Calu3 (cell line): ENCODE data around the gene AHNAK2. TPM values are rescaled to one million over a fixed set of nuclear protein-coding genes. Genes with fewer than 3 reads are reported as not detected.

Source experiments
- BruUV-seq: library from RNA; stranded (reverse); fragments of 400-500 nt; replicated peaks from 2 replicates; lab custom pipeline; 2021; lab: Mats Ljungman, UMichigan
- CTCF ChIA-PET: fragments of 300-600 bp; sonication (Branson Sonifier 250); formaldehyde crosslinking; loops from one replicate; lab custom pipeline; 2022; ENCODE audit warnings: antibody characterized with exemption; lab: Charles Lee
- DNase-seq: peaks from one replicate; pipeline ENCODE4 v3.0.0; 2022
- H3K27ac Mint-ChIP-seq: one replicate; pipeline ENCODE4 v1.8.0; 2022; ENCODE audit warnings: mixed read lengths; ENCODE audit not compliant: unreplicated experiment
- H3K27me3 Mint-ChIP-seq: one replicate; pipeline ENCODE4 v1.8.0; 2022; ENCODE audit warnings: mixed read lengths; ENCODE audit not compliant: unreplicated experiment
- H3K36me3 Mint-ChIP-seq: one replicate; pipeline ENCODE4 v1.8.0; 2022; ENCODE audit warnings: mild to moderate bottlenecking, moderate library complexity, mixed read lengths; ENCODE audit not compliant: insufficient read depth, unreplicated experiment
- H3K4me1 Mint-ChIP-seq: one replicate; pipeline ENCODE4 v1.8.0; 2022; ENCODE audit warnings: mild to moderate bottlenecking, low read depth, mixed read lengths; ENCODE audit not compliant: unreplicated experiment
- H3K4me3 Mint-ChIP-seq: one replicate; pipeline ENCODE4 v1.8.0; 2022; ENCODE audit warnings: mild to moderate bottlenecking, low read depth, moderate library complexity, mixed read lengths; ENCODE audit not compliant: unreplicated experiment
- H3K9me3 Mint-ChIP-seq: one replicate; pipeline ENCODE4 v1.8.0; 2022; ENCODE audit warnings: low read depth, mixed read lengths; ENCODE audit not compliant: unreplicated experiment
- CTCF ChIP-seq: fragments of 200-600 bp; IDR thresholded peaks from one replicate; pipeline ENCODE4 v1.8.0; 2022; ENCODE audit warnings: antibody characterized with exemption; ENCODE audit not compliant: unreplicated experiment
- intact Hi-C: fragments of 100-400 bp; cut with micrococcal nuclease; formaldehyde crosslinking; loops from one replicate; pipeline ENCODE4 v1.10.0; 2022; ENCODE audit not compliant: unreplicated experiment
- total RNA-seq: library from RNA; stranded (reverse); gene quantifications from 2 replicates; pipeline ENCODE4 v1.2.3, GENCODE V29; 2022

The AHNAK2 gene
- total RNA-seq, 1 experiment from 2014 or later, result 42.0 TPM

DNA sequence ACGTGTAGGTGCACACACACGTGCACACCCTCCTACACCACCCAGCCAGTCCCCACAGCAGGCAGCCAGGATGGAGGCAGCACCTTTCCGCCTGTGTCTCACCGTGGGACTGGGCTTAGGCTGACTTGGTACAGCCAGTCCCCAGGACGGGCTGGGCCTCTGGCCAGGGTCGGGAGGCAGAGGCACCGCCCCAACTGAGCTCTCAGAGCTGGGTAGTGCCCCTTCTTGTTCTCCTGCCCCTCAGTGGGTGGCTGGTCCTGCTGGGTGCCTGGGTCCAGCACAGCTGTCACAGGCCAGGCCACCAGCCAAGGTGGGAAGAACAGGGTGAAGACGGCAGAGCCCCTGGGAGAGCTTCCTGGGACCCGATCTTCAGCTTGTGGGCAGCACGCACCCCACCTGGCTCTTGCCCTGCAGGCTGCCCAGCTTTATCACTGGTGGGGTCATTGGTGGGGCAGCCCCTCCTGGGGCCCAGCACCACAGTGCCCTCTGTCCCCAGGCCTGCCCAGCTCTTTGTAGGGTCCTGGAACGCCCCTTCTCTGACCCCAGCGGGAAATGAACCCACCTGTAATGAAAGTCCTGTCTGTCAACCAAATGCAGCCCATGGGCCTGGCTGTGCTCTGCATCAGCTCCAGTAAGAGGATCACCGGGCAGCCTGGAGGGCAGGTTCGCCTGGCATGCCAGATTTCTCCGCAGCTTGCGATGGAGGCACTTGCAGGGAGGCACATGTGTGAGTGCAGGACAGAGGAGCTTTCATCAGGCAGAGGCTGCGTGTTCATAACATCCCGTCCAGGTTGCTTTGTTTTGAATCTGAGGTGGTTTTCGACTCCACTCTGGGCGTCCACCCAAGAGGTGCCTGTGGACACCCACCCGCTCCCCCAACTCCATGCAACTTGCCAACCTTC, 28.0 kb upstream of the AHNAK2 start:
- TF ChIP-seq CTCF, result no peak
- H3K4me1 Mint-ChIP-seq, result no peaks in the 10 kb centered on the region
- H3K27me3 Mint-ChIP-seq, result no peaks in the 10 kb centered on the region
- BruUV-seq, result no TSS peak
- H3K36me3 Mint-ChIP-seq, result peaks cover 33% of the 10 kb centered on the region
- H3K4me3 Mint-ChIP-seq, result no peak overlapping the region
- no peaks in the 10 kb centered on the region for H3K9me3 Mint-ChIP-seq
- CTCF ChIA-PET, result no interaction called here
- DNase-seq, result no peak
- H3K27ac Mint-ChIP-seq, result peak overlapping the region; percentile 33
- intact Hi-C loops, result no loop called here

DNA sequence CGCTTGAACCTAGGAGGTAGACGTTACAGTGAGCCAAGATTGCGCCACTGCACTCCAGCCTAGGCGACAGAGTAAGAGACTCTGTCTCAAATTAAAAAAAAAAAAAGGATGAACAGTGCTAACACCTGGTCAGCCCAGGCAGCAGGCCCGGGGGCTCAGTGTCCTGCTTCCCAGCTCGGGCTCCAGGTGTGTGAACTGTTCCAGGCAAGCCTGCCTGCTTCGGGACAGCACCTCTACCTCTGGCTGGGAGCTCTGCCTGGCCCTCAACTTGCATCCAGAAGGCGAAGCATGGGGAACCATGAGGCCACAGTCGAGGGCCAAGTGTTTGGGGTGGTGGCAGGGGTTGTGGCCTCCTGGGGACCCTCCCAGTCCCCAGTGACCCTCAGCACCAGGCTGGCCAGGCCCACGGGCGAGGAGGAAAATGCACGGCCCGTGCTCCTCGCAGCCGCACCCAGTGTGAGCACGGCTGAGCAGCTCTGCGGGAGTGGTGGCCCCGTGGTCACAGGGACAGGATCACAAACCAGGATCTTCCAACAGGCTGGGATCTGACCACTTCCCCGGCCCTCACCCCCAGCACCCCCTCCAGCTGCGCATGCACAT, 27.3 kb upstream of the AHNAK2 start:
- Mint-ChIP-seq H3K36me3 (peaks cover 33% of the 10 kb centered on the region), H3K27me3 (no peaks in the 10 kb centered on the region), H3K9me3 (no peaks in the 10 kb centered on the region), H3K4me1 (no peaks in the 10 kb centered on the region), H3K27ac (no peak overlapping the region), H3K4me3 (no peak overlapping the region)
- BruUV-seq, result no TSS peak
- CTCF ChIA-PET, result interaction anchor here (1.4 kb wide), 1 partner anchor 13 kb away, joined by 8 read pairs; no protein-coding TSS in a partner anchor
- no peak for DNase-seq
- no peak for TF ChIP-seq CTCF
- intact Hi-C loops, result no loop called here

DNA sequence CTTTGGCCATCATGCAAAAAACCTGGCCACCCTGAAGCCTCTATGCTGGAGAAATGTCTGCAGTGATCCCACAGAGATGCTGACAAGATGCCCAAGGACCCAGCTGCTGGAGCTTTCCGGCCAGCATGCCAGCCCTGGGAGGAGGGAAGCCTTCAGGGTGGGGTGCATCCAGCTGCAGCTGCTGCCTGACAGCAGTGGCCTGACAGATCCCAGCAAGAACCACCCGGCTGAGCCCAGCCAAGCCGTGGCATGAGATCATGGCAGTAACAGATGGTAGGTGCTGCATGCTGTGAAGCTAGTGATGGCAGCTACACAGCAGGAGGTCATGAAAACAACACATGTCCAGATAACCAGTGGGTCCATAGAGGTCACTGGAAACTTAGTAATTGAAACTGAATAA, 21.2 kb upstream of the AHNAK2 start:
- CTCF ChIA-PET, result interaction anchor here (0.6 kb wide), 1 partner anchor 27 kb away, joined by 3 read pairs; no protein-coding TSS in a partner anchor
- H3K4me1 Mint-ChIP-seq, result no peaks in the 10 kb centered on the region
- no peak overlapping the region for H3K4me3 Mint-ChIP-seq
- H3K27ac Mint-ChIP-seq, result no peak overlapping the region
- no peaks in the 10 kb centered on the region for H3K9me3 Mint-ChIP-seq
- intact Hi-C loops, result no loop called here
- no peak for TF ChIP-seq CTCF
- no TSS peak for BruUV-seq
- H3K27me3 Mint-ChIP-seq, result no peaks in the 10 kb centered on the region
- peaks cover 34% of the 10 kb centered on the region for H3K36me3 Mint-ChIP-seq
- DNase-seq, result no peak

DNA sequence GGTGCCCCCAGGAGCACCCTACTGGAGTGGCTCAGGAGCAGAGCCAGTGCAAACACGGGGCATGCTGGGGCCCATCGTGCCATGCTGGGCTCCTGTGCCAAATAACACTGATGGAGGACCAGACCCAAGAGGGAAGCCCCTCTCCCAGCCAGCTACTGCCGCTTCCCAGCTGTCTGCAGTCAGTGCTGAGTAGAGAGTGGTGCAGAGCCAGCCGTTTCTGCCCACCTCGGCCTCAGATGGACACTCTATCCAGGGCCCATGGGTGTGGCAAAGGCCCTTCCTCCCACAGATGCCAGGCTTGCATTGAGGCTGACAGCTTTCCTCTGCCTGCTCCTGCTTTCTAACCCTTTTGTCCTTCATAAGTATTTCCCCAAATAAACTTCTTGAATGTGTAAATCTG, 20.6 kb upstream of the AHNAK2 start:
- Mint-ChIP-seq H3K4me1 (no peaks in the 10 kb centered on the region), H3K4me3 (no peak overlapping the region), H3K27ac (no peak overlapping the region), H3K9me3 (no peaks in the 10 kb centered on the region), H3K36me3 (peaks cover 37% of the 10 kb centered on the region), H3K27me3 (no peaks in the 10 kb centered on the region)
- DNase-seq, result no peak
- intact Hi-C loops, result no loop called here
- no TSS peak for BruUV-seq
- CTCF ChIA-PET, result no interaction called here
- TF ChIP-seq CTCF, result no peak
